WTC11 (cell line): ENCODE results near the gene CACNA1H.

Experiments used
- TF ChIP-seq, protein P1 (sequence below): sonication (generic); formaldehyde crosslinking; IDR thresholded peaks from 2 replicates; pipeline ENCODE4 v1.8.0; 2023; ENCODE audit warnings: missing genetic modification reagents
- TF ChIP-seq, protein P2 (sequence below): fragments of 200-600 bp; IDR thresholded peaks from 2 replicates; pipeline ENCODE4 v1.8.0; 2022; ENCODE audit warnings: antibody characterized with exemption

DNA sequence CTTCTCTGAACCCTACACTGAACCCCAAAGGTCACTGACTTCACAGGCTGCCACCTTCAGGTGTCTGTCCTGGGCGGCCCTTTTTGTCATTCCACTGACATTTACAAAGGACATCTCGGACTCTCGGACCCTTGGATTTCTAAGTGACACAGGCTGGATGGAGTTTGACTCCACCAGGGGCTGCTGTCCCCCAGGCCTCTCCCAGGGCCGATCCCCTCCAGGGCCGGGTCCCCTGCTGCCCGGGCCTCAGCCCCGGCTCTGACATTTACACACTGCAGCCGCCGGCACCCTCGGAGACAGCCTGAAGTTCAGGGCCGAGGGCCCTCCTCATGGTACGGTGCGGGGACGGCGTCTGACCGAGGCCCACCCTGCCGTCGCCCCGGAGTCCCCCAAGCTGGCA lies 24.1 kb downstream of the CACNA1H start:
- TF ChIP-seq, protein P1, sequence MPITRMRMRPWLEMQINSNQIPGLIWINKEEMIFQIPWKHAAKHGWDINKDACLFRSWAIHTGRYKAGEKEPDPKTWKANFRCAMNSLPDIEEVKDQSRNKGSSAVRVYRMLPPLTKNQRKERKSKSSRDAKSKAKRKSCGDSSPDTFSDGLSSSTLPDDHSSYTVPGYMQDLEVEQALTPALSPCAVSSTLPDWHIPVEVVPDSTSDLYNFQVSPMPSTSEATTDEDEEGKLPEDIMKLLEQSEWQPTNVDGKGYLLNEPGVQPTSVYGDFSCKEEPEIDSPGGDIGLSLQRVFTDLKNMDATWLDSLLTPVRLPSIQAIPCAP (CRISPR knock-in tag) = no peak
- TF ChIP-seq, protein P2, sequence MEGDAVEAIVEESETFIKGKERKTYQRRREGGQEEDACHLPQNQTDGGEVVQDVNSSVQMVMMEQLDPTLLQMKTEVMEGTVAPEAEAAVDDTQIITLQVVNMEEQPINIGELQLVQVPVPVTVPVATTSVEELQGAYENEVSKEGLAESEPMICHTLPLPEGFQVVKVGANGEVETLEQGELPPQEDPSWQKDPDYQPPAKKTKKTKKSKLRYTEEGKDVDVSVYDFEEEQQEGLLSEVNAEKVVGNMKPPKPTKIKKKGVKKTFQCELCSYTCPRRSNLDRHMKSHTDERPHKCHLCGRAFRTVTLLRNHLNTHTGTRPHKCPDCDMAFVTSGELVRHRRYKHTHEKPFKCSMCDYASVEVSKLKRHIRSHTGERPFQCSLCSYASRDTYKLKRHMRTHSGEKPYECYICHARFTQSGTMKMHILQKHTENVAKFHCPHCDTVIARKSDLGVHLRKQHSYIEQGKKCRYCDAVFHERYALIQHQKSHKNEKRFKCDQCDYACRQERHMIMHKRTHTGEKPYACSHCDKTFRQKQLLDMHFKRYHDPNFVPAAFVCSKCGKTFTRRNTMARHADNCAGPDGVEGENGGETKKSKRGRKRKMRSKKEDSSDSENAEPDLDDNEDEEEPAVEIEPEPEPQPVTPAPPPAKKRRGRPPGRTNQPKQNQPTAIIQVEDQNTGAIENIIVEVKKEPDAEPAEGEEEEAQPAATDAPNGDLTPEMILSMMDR = no peak
